Activated B cell treated with CpG ODN at 0.5 μM for 24 hours (primary cell): ENCODE data around the gene MILR1. TPM values are rescaled to one million over a fixed set of nuclear protein-coding genes. Genes with fewer than 3 reads are reported as not detected.

Source experiments
- ATAC-seq: fragments of 200-7000 bp; cut with Tn5 transposase; one replicate; pipeline ENCODE4 v1.10.0; 2021; ENCODE audit warnings: low read depth, mild to moderate bottlenecking, moderate library complexity
- CTCF ChIA-PET: fragments of 350-600 bp; sonication (Branson Sonifier 250); formaldehyde crosslinking; loops from one replicate; lab custom pipeline; 2021; ENCODE audit warnings: antibody characterized with exemption; lab: Charles Lee
- POLR2A ChIA-PET: fragments of 350-600 bp; sonication (Branson Sonifier 250); formaldehyde crosslinking; loops from one replicate; lab custom pipeline; 2021; ENCODE audit warnings: antibody characterized with exemption; lab: Charles Lee
- DNase-seq: peaks from one replicate; pipeline ENCODE4 v3.0.0; 2022
- H3K27ac Mint-ChIP-seq: one replicate; pipeline ENCODE4 v1.8.0; 2020; ENCODE audit warnings: mixed read lengths
- H3K27me3 Mint-ChIP-seq: one replicate; pipeline ENCODE4 v1.8.0; 2021; ENCODE audit warnings: mixed read lengths
- H3K36me3 Mint-ChIP-seq: one replicate; pipeline ENCODE4 v1.8.0; 2021; ENCODE audit warnings: low read depth, mixed read lengths
- H3K4me1 Mint-ChIP-seq: one replicate; pipeline ENCODE4 v1.8.0; 2021; ENCODE audit warnings: mixed read lengths
- H3K4me3 Mint-ChIP-seq: one replicate; pipeline ENCODE4 v1.8.0; 2020; ENCODE audit warnings: mild to moderate bottlenecking, mixed read lengths
- H3K9me3 Mint-ChIP-seq: one replicate; pipeline ENCODE4 v1.8.0; 2020; ENCODE audit warnings: mixed read lengths
- intact Hi-C: fragments of 100-400 bp; cut with micrococcal nuclease; formaldehyde crosslinking; loops from one replicate; pipeline ENCODE4 v1.15.1; 2024
- total RNA-seq: library from RNA; stranded (reverse); gene quantifications from 2 replicates; pipeline ENCODE4 v1.2.3, GENCODE V29; 2022
- TF ChIP-seq, protein P1 (sequence below): fragments of 200-600 bp; IDR thresholded peaks from one replicate; pipeline ENCODE4 v1.8.0; 2022; ENCODE audit warnings: antibody characterized with exemption, mild to moderate bottlenecking

The MILR1 gene
- total RNA-seq, 1 donor from 2014 or later, result 13.9 TPM

DNA sequence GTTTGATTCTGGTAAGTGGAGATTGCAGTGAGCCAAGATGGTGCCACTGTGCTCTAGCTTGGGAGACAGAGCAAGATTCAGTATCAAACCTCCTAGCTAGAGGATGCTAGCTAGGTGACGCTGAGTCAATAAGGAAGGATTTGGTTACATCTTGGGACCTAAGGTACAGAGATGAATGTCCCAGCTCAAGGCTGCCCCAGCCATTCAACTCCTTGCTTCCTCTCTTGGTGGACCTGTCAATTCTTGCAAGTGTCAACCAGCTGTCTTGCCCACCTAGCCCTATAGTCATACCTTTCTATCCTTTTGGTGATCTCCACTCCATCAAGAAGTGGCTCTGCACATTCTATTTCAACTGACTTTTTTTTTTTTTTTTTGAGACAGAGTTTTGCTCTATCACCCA is 1.4 kb upstream of the MILR1 start:
- ChIA-PET POLR2A (interaction anchor here (0.8 to 3.4 kb wide), 3 partner anchors 10 to 59 kb away, joined by 4 to 27 read pairs (median 8); partner anchors contain the start of genes CEP95 and DDX5), CTCF (interaction anchor here (0.7 kb wide), 1 partner anchor 8 kb away, joined by 3 read pairs; no protein-coding TSS in a partner anchor)
- intact Hi-C loops, result no loop called here
- Mint-ChIP-seq H3K27ac (no peak overlapping the region), H3K27me3 (no peaks in the 10 kb centered on the region), H3K9me3 (no peaks in the 10 kb centered on the region), H3K36me3 (peaks cover 4% of the 10 kb centered on the region), H3K4me3 (no peak overlapping the region), H3K4me1 (peaks cover 48% of the 10 kb centered on the region)
- ATAC-seq (no peak), DNase-seq (no peak)
- TF ChIP-seq, protein P1, sequence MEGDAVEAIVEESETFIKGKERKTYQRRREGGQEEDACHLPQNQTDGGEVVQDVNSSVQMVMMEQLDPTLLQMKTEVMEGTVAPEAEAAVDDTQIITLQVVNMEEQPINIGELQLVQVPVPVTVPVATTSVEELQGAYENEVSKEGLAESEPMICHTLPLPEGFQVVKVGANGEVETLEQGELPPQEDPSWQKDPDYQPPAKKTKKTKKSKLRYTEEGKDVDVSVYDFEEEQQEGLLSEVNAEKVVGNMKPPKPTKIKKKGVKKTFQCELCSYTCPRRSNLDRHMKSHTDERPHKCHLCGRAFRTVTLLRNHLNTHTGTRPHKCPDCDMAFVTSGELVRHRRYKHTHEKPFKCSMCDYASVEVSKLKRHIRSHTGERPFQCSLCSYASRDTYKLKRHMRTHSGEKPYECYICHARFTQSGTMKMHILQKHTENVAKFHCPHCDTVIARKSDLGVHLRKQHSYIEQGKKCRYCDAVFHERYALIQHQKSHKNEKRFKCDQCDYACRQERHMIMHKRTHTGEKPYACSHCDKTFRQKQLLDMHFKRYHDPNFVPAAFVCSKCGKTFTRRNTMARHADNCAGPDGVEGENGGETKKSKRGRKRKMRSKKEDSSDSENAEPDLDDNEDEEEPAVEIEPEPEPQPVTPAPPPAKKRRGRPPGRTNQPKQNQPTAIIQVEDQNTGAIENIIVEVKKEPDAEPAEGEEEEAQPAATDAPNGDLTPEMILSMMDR, result no peak

DNA sequence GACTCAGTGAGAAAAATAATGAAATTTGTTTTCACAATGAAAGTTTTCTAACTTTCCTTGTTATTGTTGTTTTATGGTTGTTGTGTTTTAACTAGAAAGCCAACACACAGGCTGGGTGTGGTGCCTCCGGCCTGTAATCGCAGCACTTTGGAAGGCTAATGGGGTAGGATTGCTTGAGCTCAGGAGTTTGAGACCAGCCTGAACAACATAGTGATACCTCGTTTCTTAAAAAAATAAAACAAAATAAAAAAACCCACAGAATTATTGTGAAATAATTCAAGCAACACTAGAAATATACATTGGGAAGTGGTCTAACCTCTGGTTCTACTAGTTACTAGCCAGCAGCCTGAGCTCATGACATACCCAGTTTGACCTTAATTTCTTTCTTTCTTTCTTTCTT is 630 bp downstream of the MILR1 start:
- peaks cover 13% of the 10 kb centered on the region for H3K36me3 Mint-ChIP-seq
- ATAC-seq, result no peak
- peak overlapping the region; percentile 85 for H3K4me3 Mint-ChIP-seq
- intact Hi-C loops, result loop anchor here (1.0 kb wide), 1 partner anchor 48 kb away; the partner anchor contains the start of gene POLG2
- POLR2A ChIA-PET, result interaction anchor here (0.6 to 3.4 kb wide), 4 partner anchors 21 to 57 kb away, joined by 3 to 27 read pairs (median 4); partner anchors contain the start of genes CEP95, DDX5 and POLG2
- no peak for DNase-seq
- peaks cover 49% of the 10 kb centered on the region for H3K4me1 Mint-ChIP-seq
- H3K9me3 Mint-ChIP-seq, result no peaks in the 10 kb centered on the region
- CTCF ChIA-PET, result interaction anchor here (1.0 to 2.7 kb wide), 4 partner anchors 29 to 56 kb away, joined by 3 to 7 read pairs (median 4); no protein-coding TSS in a partner anchor
- peak overlapping the region; percentile 95 for H3K27ac Mint-ChIP-seq
- no peaks in the 10 kb centered on the region for H3K27me3 Mint-ChIP-seq
- TF ChIP-seq, protein P1, result no peak

- intact Hi-C loops, result loop anchor here (2.0 to 10.0 kb wide), 4 partner anchors 19 to 1011 kb away; partner anchors contain the start of genes CYB561 and POLG2
- Mint-ChIP-seq H3K27me3 (no peaks in the 10 kb centered on the region), H3K27ac (peak overlapping the region; percentile 90), H3K9me3 (peaks cover 3% of the 10 kb centered on the region), H3K4me1 (peaks cover 63% of the 10 kb centered on the region), H3K4me3 (peak overlapping the region; percentile 60), H3K36me3 (peaks cover 27% of the 10 kb centered on the region)
- ChIA-PET CTCF (interaction anchor here (1.1 to 1.9 kb wide), 6 partner anchors 9 to 60 kb away, joined by 3 to 8 read pairs (median 4); partner anchors contain the start of gene POLG2), POLR2A (interaction anchor here (1.0 to 3.8 kb wide), 6 partner anchors 40 to 714 kb away, joined by 3 to 43 read pairs (median 5); partner anchors contain the start of genes CEP95, DDX5, ICAM2 and POLG2)
- TF ChIP-seq, protein P1, result no peak
- ATAC-seq (peak; percentile 86), DNase-seq (peak; percentile 26)
These were observed 7.3 kb downstream of the MILR1 start for GRCh38 chr17:64455993-64456885.

DNA sequence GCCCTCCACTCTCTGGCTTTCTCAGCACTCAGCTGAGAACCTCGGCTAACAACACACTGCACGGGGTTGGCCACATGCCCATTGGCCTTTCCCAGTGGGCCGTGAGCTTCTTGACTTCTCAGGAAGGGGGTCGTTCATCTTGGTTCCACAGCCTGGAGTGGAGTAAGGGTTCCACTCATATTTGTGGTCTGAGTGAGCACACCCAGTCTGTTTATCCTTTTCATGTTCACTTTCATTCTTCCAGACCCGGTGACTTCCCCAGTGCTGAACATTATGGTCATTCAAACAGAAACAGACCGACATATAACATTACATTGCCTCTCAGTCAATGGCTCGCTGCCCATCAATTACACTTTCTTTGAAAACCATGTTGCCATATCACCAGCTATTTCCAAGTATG is 8.2 kb downstream of the MILR1 start:
- no peak for ATAC-seq
- Mint-ChIP-seq H3K9me3 (peaks cover 3% of the 10 kb centered on the region), H3K4me3 (no peak overlapping the region), H3K27ac (peak overlapping the region; percentile 90), H3K27me3 (no peaks in the 10 kb centered on the region), H3K4me1 (peaks cover 60% of the 10 kb centered on the region), H3K36me3 (peaks cover 32% of the 10 kb centered on the region)
- DNase-seq, result no peak
- TF ChIP-seq, protein P1, result no peak
- ChIA-PET POLR2A (interaction anchor here (0.7 to 3.8 kb wide), 7 partner anchors 10 to 614 kb away, joined by 3 to 43 read pairs (median 7); partner anchors contain the start of genes CEP95, DDX5, ICAM2 and POLG2), CTCF (interaction anchor here (1.9 kb wide), 1 partner anchor 34 kb away, joined by 8 read pairs; no protein-coding TSS in a partner anchor)
- intact Hi-C loops, result loop anchor here (2.0 to 10.0 kb wide), 4 partner anchors 18 to 1012 kb away; partner anchors contain the start of genes CYB561 and POLG2
